Measurements from ENCODE around the gene FABP3. TPM values are rescaled to one million over a fixed set of nuclear protein-coding genes. Genes with fewer than 3 reads are reported as not detected.

The FABP3 gene
- not detected in 2 replicates for total RNA-seq

DNA sequence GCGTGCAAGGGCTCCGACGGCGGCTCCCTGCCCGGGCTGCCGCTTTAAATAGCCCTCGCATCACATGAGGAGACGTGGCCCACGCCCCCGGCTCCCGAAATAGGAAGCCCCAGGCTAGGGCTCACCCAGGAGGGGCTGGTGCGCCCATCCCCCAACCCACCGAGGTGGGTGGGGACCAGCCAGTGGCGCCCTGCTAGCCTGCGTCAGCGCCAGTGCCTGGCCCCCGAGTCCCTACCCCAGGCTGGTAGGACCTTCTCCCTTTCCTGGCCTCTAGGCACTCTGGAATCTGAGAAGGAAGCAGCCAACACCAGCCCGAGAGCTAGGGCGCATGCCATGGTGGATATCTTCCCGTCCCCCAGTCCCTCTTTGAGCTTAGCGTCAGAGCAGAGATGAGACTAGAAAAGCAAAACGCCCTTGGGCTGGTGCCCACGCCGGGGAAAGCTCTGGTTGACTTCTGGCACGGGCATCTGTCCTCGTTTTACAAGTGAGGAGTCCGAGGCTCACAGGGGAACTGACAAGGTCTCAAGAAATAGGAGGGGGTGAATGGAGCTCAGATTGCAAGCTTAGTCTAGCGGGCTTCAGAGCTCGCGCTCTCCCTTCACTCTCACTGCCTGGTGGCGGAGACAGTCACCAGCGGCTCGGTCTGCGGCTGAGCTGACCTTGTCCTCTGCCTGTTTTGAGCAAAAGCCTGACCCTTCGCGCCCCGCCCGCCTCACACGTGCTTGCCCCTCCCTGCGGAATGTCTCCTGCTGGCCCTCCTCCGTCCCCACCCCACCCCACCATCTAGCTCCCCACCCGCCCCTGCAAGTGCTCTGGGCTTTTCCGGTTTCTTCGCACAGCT lies at the start of gene FABP3:
FABP3 (minus strand) TSS at position 21 of the 841 bp plus-strand sequence. CDS start 62 bp downstream, outside the sequence.
- intact Hi-C loops (cut with micrococcal nuclease), result no loop called here

DNA sequence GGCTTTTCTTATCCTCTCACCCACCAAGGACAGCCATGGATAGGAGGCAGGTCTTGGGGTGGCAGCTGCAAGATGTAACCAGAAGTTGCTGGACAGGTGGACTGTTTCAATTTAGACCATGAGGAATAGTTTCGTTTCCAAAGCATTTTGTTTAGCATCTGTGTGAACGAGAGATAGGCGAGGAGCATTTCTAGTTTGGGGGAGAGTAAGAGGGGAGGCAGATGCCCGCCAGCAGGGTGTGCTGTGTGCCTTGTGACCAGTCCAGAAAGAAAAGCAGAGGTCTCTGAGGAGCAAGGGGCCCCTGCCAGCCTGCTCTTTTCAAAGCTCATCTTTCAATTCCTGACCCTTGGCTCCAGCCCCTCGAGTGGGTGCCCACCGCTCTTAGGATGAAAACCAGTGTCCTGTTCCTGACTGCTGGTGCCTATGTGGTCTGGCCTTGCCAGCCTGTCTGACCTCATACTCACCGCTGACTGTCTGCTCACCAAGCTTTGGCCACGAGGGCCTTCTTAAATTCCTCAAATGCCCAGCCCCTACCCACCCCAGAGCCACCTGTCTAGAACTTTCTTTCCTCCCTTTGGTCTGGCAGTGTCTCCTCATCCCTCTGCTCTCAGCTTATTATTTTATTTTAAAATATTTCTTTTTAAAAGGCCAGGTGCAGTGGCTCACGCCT lies 48.6 kb upstream of the FABP3 start:
- intact Hi-C loops (cut with micrococcal nuclease), result loop anchor here (2.0 to 5.0 kb wide), 3 partner anchors 27 to 259 kb away; no protein-coding TSS in a partner anchor

DNA sequence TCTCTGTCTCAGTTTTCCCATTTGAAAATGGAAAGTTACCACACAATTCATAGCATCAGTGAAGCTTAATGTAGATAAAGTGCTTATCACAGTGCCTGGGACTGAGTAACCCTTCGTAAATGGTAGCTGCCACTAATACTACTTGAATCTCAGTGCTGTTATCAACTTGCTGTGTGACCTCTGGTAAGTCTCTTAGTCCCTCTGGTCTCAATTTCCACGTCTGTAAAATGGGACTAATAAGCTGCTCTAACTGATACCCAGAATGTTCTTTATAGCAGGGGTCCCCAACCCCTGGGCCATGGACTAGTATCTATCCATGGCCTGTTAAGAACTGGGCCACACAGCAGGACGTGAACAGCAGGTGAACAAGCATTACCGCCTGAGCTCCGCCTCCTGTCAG lies 47.8 kb upstream of the FABP3 start:
- intact Hi-C loops (cut with micrococcal nuclease), result loop anchor here (2.0 to 5.0 kb wide), 3 partner anchors 26 to 258 kb away; no protein-coding TSS in a partner anchor

DNA sequence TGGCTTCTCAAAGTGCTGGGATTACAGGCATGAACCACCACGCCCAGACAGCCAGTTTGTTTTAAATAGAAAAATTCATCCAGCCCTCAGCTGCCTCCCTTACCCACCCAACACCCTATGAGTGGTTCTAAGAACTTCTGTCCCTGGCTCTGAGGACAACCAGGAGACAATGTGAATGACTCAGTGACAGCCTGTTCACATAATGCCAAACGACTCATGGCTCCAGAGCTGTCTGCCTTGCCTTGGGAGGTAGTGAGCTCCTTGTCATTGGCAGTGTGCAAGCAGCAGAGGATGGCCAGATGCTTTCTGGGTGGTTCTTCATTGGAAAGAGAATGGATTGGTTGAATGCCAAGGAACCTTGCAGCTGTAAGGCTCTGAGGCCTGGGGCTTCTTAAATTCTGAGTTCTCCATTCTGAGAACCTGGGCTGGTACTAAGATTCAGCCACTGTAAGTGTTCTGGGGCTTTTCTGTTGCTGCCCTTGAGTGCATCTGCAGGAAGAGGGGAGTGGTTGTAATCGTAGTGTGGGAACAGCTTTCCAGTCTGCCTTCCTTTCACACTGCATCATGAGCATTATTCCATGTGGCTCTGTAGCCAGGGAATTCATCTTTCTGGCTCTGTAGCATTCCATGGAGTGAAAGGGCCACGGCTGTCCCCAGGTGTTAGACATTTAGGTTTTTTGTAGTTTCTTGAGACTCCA lies 45.9 kb upstream of the FABP3 start:
- intact Hi-C loops (cut with micrococcal nuclease), result no loop called here

DNA sequence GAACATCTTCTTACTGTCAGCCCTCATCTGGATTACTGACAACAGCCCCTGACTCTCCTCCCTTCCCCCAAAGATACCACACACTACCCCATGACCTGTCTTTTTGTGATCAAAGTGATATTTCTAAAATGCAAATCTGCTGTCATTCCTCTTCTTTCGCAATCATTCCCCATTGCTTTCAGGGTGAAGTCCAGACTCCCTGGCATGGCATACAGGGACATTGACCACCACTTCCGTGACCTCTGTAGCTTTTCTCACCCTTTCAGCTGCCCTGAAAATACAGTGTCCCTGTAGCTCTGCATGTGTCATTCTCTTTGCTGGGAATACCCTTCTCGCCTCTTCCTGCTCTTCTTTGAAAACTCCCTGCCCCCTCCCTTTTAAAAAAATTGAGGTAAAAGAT lies 44.3 kb upstream of the FABP3 start:
- intact Hi-C loops (cut with micrococcal nuclease), result no loop called here

DNA sequence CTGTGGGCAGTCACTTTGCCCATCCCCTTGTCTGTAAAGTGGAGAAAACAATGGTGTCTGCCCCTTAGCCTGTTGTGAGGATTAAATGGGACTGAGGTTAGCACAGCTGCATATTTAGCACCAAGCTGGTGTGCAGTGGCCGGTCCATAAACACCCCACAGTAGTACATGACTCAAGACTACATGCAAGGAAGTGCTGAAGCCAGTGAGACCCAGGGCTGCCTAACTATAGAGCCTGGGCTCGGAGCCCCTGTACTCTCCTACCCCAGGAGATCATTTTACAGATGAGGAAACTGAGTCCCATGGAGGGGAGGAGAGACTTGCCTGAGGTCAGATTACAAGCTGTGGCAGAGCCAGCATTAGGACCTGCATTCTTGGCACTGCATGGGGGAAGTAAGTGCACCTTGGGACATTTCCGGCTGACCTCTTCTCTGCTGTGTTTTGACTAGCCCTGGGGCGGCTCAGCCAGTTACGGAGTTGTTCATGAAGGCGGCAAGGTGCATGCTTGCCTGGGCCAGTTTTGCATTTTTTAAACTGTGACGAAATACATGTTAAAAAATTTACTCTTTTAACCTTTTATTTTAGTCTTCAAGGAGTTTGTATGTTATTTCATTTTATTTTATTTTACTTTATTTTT lies 43.3 kb upstream of the FABP3 start:
- intact Hi-C loops (cut with micrococcal nuclease), result no loop called here

DNA sequence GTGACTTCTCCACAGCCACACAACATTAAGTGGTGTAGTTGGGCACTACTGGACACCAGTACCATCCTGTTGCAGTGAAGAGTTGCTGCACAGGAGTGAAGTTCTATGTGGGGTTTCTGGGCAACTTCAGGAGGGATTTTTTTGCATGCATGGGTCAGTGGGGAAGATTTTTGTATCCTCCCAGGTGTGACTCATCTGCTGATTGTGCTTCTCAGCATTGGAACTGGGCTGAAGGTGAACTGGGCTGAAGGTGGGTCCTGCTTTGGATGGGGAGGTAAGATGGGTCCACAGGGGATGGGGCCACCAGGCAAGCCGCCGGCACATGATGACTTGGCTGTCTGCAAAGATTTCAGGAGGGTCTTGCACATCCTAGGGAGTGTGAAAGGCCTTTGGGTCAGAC lies 42.8 kb upstream of the FABP3 start:
- intact Hi-C loops (cut with micrococcal nuclease), result no loop called here

DNA sequence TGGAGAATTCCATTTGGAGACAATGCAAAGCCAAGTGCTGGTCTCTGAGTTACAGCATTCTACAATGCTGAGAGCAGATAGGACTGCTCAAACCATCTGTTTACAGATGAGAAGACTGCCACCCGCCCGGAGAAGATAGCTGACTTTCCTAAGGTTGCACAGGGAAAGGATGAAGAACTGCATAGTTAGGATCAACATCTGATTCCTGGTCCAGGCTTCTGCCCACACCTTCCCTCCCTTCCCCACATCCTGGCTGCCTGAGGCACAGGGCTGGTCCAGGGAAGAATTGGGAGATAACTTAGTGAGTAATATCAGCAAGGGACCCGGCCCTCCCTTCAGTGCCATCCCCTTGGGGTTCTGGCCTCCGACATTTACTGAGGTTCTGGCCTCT lies 42.1 kb upstream of the FABP3 start:
- intact Hi-C loops (cut with micrococcal nuclease), result no loop called here

DNA sequence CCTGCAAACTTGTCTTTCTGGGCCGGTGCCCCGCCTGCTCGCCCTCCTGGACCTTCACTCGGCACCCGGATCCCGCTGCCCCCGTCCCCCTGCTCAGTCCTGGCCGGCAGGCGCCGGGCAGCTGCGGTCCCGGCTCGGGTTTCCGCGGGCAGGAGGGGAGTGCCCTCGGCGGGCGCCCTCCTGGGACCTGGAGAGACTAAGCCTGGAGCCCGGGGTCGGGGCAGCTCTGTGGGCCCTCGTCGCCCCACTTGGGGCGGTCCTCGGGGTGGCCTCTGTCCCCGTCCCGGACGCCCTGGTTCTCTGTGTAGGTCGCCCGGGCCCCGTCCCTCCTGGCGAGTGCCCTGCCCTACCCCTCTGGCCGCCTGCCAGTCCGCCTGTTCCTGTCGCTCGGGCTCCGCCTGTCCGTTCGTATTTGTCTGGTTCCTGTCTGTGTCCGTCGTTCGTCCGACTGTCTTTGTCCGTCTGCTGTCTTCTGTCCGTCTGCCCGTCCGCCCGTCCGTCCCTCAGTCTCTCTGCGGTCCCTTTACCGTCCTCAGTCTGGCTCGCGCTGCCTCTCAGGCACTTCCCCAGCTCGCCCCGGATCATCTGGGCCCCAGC lies 40.6 kb upstream of the FABP3 start:
- intact Hi-C loops (cut with micrococcal nuclease), result no loop called here

DNA sequence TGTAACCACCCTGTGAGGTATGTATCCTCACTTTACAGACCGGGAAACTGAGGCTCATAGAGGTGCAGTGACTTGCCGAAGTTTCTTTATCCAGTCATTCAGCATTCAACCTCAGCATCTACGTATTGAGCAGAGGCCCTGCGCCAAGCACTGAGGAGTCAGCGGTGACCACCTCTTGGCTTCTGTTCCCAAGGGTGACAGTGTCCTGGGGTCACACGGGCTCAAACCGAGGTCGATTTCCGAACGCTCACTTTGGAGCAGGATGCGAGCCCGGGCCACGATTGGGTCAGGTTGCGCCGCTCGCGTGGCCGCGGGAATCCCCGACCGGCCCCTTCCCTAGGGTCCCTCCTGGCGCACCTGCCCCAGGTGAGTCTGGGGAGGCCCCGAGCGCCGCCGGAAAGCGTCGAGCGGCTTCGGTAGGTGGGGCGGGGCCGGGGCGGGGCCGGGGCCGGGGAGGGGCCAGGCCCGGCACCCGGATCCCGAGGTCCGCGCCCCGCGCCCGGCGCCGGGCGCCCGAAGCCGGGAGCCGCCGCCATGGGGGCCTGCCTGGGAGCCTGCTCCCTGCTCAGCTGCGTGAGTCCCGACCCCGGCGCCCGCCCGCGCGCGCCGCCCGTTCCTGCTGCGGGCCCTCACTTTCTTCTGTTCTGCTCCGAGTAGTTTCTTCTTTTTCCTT lies 40.0 kb upstream of the FABP3 start, which contains the start of gene SERINC2:
SERINC2 (plus strand) TSS at position 482 of the 673 bp plus-strand sequence; CDS start at position 535, 53 bp downstream.
- intact Hi-C loops (cut with micrococcal nuclease), result no loop called here

DNA sequence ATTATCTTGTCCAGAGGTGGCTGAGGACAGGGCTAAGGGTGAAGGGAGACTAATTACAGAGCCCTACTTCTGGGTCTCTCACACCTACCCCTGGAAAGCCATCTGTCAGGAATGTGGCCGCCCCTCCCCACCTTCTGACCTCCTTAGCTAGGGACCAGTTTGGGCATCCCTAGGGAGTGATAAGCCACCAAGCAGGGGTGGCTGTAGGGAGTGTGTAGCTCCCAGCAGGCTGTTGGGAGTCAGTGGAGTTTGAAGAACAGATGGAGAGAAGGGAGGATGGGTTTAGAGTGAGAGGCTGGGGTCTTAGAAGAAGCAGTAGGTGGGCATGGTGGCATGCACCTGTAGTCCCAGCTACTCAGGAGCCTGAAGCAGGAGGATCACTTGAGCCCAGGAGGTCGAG lies 39.3 kb upstream of the FABP3 start:
- intact Hi-C loops (cut with micrococcal nuclease), result no loop called here

DNA sequence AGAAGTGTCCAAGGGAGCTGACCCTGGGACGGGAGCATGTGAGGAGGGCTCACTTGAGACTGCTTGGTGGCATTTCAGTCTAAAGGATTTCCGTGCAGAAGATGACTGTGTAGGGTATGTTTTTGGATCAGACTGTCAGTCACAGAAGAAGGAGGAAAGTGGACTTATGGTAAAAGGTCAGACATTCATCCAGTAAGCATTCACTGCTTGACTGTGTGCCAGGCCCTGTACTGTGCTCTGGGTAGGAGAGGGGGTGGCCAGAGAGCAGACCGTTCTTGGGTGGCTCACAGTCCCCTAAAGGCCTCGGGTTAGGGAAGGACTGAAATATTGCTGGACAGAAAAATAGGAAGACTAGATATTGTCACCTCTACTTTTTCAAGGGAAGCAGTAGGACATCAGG lies 38.0 kb upstream of the FABP3 start:
- intact Hi-C loops (cut with micrococcal nuclease), result loop anchor here (1.0 kb wide), 1 partner anchor 16 kb away; no protein-coding TSS in a partner anchor

DNA sequence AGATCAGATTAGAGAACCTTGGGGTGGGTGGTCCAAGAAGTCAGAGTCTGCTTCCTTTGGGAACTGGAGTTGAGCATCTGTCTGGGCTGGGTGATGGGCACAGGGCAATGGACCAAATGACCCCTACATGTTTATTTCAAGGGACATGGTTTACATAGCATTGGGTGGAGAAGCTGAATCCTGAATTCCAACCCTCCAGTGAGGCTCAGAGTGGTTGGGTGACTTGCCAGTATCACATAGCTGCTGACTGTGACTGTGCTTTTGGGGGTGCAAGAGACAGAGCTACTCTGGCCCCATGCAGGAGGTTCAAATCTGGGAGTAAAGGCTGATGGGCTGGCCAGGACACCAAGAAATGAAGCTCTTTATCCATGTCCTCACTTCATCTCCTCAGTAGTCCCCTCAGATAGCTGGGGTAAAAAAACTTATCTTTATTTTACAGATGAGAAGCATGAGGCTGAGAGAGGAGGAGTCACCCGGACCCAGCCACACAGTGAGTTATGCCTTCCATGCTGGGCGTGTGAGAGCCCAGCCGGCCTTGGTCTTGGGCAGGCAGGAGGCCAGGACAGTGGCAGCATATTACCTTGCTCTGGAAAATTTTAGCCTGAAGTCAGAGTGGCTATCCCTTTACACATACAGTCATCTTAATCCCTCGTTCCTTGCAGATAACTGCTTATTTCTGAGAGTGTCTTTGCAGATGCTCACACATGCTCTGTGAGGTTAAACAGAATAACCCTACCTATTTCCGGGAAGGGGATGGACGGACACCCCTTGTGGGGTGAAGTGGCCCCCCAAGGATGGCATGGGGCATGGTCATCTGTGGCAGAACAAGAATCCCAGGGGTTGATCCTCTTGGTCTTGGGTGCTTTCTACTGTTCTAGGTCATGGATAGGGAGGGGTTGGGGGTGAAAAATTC lies 37.3 kb upstream of the FABP3 start:
- intact Hi-C loops (cut with micrococcal nuclease), result loop anchor here (1.0 kb wide), 1 partner anchor 15 kb away; no protein-coding TSS in a partner anchor

DNA sequence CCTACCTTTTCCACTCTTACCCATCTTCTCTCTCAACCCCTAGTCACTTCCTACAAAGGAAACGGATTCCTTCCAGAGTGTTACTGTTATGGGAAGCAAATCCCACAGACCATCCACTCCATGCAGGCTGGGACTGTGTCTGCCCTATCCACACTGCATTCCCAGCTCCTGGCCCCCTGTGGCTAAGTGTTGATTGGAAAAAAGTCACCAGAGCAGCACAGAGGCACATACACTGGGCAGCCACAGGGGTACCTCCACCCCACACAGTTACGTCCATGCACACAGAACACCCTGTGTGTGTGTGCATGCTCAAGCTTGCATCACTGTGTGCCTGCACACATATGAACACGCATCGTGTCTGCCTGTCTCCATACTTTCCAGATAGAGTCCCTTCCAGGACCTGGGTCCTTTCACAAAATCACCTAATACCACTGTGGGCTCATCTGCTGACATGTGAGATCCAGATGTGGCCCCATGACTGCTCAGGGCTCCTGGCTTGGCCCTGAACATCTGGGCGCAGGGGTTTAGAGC lies 36.0 kb upstream of the FABP3 start:
- intact Hi-C loops (cut with micrococcal nuclease), result no loop called here

DNA sequence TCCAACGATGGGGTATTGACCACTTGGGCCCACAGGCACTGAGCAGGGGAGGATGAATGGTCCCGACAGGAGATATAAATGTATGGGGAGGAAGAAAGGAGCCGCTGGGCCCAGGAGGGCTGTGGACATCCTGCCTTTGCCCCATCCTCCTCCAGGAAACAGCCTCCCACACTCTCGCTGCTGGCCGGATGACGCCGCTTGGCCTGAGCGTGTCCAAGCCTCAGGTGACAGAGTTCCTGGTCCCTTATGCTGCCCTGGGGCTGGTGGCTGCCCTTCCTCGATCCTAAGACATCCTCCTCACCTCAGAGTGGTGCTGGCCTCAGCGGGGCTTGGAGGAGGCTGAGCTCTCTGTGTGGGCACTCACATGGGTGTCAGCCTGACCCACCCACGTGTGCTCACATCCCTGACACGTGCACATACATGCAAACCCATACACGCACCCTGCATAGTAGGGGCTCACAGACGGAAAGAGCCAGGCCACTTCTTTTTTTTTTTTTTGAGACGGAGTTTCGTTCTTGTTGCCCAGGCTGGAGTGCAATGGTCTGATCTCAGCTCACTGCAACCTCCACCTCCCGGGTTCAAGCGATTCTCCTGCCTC lies 34.3 kb upstream of the FABP3 start:
- intact Hi-C loops (cut with micrococcal nuclease), result no loop called here

DNA sequence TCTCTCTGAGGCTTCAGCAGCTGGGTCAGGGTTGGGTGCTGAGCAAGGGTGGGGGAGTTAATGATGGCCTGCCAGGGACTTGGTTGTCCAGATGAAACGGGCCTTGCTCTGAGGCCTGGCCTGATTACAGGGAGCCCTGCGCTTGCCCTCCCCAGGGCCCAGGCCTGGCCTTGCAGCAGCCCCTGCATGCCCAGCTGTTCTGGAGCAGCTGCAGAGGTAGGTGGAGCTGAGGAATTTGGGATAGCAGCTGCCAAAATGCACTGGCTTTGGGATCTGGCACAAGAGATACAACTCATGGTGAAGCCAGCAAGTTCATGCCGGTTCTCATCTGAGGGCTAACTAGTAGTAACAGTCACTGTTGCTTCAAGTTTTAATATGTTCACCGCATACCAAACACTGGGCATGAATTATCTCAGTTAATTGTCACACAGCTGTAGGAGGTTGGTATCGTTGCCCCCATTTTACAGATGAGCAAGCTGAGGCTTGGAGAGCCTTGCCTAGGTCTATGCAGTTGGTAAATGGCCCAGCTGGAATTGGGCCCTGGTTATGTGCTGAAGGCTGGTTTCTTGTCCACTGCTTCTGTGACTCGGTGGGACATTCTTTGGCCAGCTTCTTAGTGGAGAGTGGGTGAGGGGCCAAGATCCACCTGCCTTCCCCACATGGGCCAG lies 32.8 kb upstream of the FABP3 start:
- intact Hi-C loops (cut with micrococcal nuclease), result no loop called here

DNA sequence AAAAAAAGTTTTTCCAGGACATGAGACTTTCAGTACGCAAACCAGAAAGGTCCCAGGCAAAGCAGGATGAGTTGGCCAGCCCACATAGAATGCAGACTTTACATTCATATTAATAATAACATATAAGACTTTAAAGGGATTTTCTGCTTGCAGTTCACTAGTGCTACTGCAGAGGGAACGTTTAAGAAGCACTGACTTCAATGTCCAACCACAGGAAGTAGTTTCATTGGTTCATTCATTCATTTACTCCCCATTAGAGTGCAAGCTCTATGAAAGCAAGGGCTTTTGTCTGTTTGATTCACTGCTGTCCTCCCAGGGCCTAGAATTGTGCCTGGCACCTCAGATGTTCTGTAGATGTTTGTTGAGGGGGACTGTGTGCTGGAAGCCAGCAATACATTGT lies 28.4 kb upstream of the FABP3 start:
- intact Hi-C loops (cut with micrococcal nuclease), result no loop called here

DNA sequence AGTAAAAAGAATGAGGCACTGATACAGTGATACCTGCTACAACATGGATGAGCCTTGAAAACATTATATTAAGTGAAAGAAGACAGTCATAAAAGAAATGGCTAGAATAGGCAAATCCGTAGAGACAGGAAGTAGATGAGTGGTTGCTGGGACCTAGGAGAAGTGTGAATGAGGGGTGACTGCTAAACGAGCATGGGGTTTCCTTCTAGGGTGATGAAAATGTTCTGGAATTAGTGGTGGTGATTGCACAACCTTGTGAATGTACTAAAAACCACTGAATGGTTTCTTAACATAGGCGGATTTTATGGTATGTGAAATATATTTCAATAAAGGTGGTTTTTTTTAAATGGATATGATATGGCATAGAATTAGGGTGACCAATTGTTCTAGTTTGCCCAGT lies 27.5 kb upstream of the FABP3 start:
- intact Hi-C loops (cut with micrococcal nuclease), result no loop called here

All from T-helper 2 cell treated with Interferon-gamma antibody and Interleukin-4, amounts not matched to agents 100 ng/mL and 5 ng/mL, for 36 hours (primary cell).